RWPE1 (cell line): Measurements from ENCODE around the gene APLP2.
"Not testable (repeated sequence)": the region's sequence is repeated elsewhere in the genome, so short reads cannot be mapped to it uniquely, and the experiment has no call there.

Experiments used
- CTCF ChIA-PET: fragments of 350-600 bp; sonication (Branson Sonifier 250); formaldehyde crosslinking; extraction: SDS; loops from one replicate; lab custom pipeline; 2021; lab: Yijun Ruan, JAX
- POLR2A ChIA-PET: fragments of 400-600 bp; formaldehyde crosslinking; extraction: SDS; loops from one replicate; lab custom pipeline; 2020; ENCODE audit warnings: antibody characterized with exemption; ENCODE audit not compliant: low non-redundant PET; lab: Yijun Ruan, JAX
- DNase-seq: peaks from one replicate; pipeline ENCODE4 v3.0.0; 2012; ENCODE audit warnings: low spot score
- H3K27ac ChIP-seq: fragments of 450-650 bp; 2 replicates; pipeline ENCODE4 v1.5.1; 2017
- CTCF ChIP-seq: fragments of 450-650 bp; conservative IDR thresholded peaks from 2 replicates; pipeline ENCODE4 v1.5.1; 2017; ENCODE audit warnings: low read depth, mild to moderate bottlenecking

APLP2 gene

GRCh38 chr11:130089674-130090073, 20.0 kb downstream of the APLP2 start:
- no peak for TF ChIP-seq CTCF
- ChIA-PET CTCF (no interaction called here), POLR2A (no interaction called here)
- DNase-seq, result no peak
- peak overlapping the region; percentile 44 for H3K27ac ChIP-seq

- DNase-seq, H3K27ac ChIP-seq, CTCF ChIA-PET, POLR2A ChIA-PET: not testable (repeated sequence)
Measured at GRCh38 chr11:130090517-130090916, 20.8 kb downstream of the APLP2 start.

- CTCF ChIA-PET, result not testable (repeated sequence)
Measured at GRCh38 chr11:130091169-130091568, 21.5 kb downstream of the APLP2 start.

GRCh38 chr11:130092661-130093060, 23.0 kb downstream of the APLP2 start:
- ChIA-PET POLR2A (no interaction called here), CTCF (interaction anchor here (0.6 kb wide), 1 partner anchor 108 kb away, joined by 3 read pairs; no protein-coding TSS in a partner anchor)
- H3K27ac ChIP-seq, result no peak overlapping the region
- TF ChIP-seq CTCF, result no peak
- DNase-seq, result no peak

More at GRCh38 chr11:130091169-130091568, 21.5 kb downstream of the APLP2 start:
- H3K27ac ChIP-seq, POLR2A ChIA-PET, DNase-seq: not testable (repeated sequence)

- TF ChIP-seq CTCF, result no peak
- CTCF ChIA-PET, result no interaction called here
- DNase-seq, result no peak
- H3K27ac ChIP-seq, result no peak overlapping the region
- POLR2A ChIA-PET, result no interaction called here
Measured at GRCh38 chr11:130094614-130095013, 24.9 kb downstream of the APLP2 start.

GRCh38 chr11:130095326-130095725, 25.6 kb downstream of the APLP2 start:
- CTCF ChIA-PET, result no interaction called here
- POLR2A ChIA-PET, result no interaction called here
- TF ChIP-seq CTCF, result no peak
- no peak overlapping the region for H3K27ac ChIP-seq
- DNase-seq, result no peak

- no peak for DNase-seq
- CTCF ChIA-PET, result no interaction called here
- peak overlapping the region; percentile 17 for H3K27ac ChIP-seq
- POLR2A ChIA-PET, result no interaction called here
- no peak for TF ChIP-seq CTCF
Measured at GRCh38 chr11:130096042-130096441, 26.3 kb downstream of the APLP2 start.

- no peak for DNase-seq
- ChIA-PET CTCF (no interaction called here), POLR2A (no interaction called here)
- no peak for TF ChIP-seq CTCF
- H3K27ac ChIP-seq, result no peak overlapping the region
Measured at GRCh38 chr11:130096823-130097222, 27.1 kb downstream of the APLP2 start.
